Naive thymus-derived CD4-positive, alpha-beta T cell (primary cell): ENCODE measurements around the gene LMAN2L. TPM values are rescaled to one million over a fixed set of nuclear protein-coding genes. Genes with fewer than 3 reads are reported as not detected.

Experiments
- ATAC-seq: fragments of 150-1000 bp; cut with Tn5 transposase; 2 replicates; pipeline ENCODE4 v1.10.0; 2021; ENCODE audit warnings: mild to moderate bottlenecking, moderate library complexity
- CTCF ChIA-PET: fragments of 350-600 bp; sonication (Branson Sonifier 250); formaldehyde crosslinking; loops from one replicate; lab custom pipeline; 2021; ENCODE audit warnings: antibody characterized with exemption; lab: Charles Lee
- POLR2A ChIA-PET: fragments of 350-600 bp; sonication (Branson Sonifier 250); formaldehyde crosslinking; loops from one replicate; lab custom pipeline; 2021; ENCODE audit warnings: antibody characterized with exemption, inconsistent platforms; lab: Charles Lee
- DNase-seq, 9 donors: peaks; one replicate each; pipeline versions ENCODE4 v3.0.0 to v3.0.0-alpha.2; 2020 to 2022; ENCODE audit warnings: mixed read lengths in 1 of 9
- H3K27ac ChIP-seq: one replicate; pipeline ENCODE4 v1.7.0; 2013; ENCODE audit warnings: mild to moderate bottlenecking, low read depth, low read length, moderate library complexity
- H3K27me3 ChIP-seq, 2 donors: one replicate each; pipeline ENCODE4 v1.7.0; 2013; ENCODE audit warnings: low read length in 2 of 2, mild to moderate bottlenecking in 2 of 2, moderate library complexity in 2 of 2; ENCODE audit not compliant: control insufficient read depth in 2 of 2, insufficient read depth in 2 of 2
- H3K36me3 ChIP-seq, 3 experiments: 1 replicate in 2 of 3; 2 replicates in 1 of 3; pipeline ENCODE4 v1.7.0; 2013; ENCODE audit warnings: low read length in 3 of 3, mild to moderate bottlenecking in 3 of 3, moderate library complexity in 1 of 3; ENCODE audit not compliant: insufficient read depth in 3 of 3, control insufficient read depth in 2 of 3
- H3K4me1 ChIP-seq, 2 donors: one replicate each; pipeline ENCODE4 v1.7.0; 2013; ENCODE audit warnings: low read length in 2 of 2, mild to moderate bottlenecking in 2 of 2, moderate library complexity in 1 of 2; ENCODE audit not compliant: control insufficient read depth in 2 of 2, insufficient read depth in 2 of 2
- H3K4me3 ChIP-seq: 2 replicates; pipeline ENCODE4 v1.7.0; 2013; ENCODE audit warnings: mild to moderate bottlenecking, low read length
- H3K9me3 ChIP-seq, 3 experiments: 1 replicate in 2 of 3; 2 replicates in 1 of 3; pipeline ENCODE4 v1.7.0; 2013; ENCODE audit warnings: low read length in 3 of 3; ENCODE audit not compliant: control insufficient read depth in 2 of 3
- H3K27ac Mint-ChIP-seq, 9 donors: one replicate each; pipeline ENCODE4 v1.8.0; 2020 to 2022; ENCODE audit warnings: mixed read lengths in 9 of 9, mild to moderate bottlenecking in 8 of 9, moderate library complexity in 5 of 9, inconsistent platforms in 2 of 9
- H3K27me3 Mint-ChIP-seq, 5 donors: one replicate each; pipeline ENCODE4 v1.8.0; 2021 to 2022; ENCODE audit warnings: mixed read lengths in 5 of 5, mild to moderate bottlenecking in 1 of 5
- H3K36me3 Mint-ChIP-seq, 5 donors: one replicate each; pipeline ENCODE4 v1.8.0; 2020 to 2022; ENCODE audit warnings: mixed read lengths in 5 of 5, mild to moderate bottlenecking in 3 of 5, inconsistent platforms in 1 of 5
- H3K4me1 Mint-ChIP-seq, 7 donors: one replicate each; pipeline ENCODE4 v1.8.0; 2020 to 2022; ENCODE audit warnings: mixed read lengths in 7 of 7, mild to moderate bottlenecking in 3 of 7, inconsistent platforms in 1 of 7
- H3K4me3 Mint-ChIP-seq, 10 donors: one replicate each; pipeline ENCODE4 v1.8.0; 2020 to 2022; ENCODE audit warnings: mild to moderate bottlenecking in 10 of 10, mixed read lengths in 10 of 10, moderate library complexity in 6 of 10, inconsistent platforms in 2 of 10
- H3K9me3 Mint-ChIP-seq, 11 donors: one replicate each; pipeline ENCODE4 v1.8.0; 2020 to 2022; ENCODE audit warnings: mixed read lengths in 11 of 11, mild to moderate bottlenecking in 4 of 11, inconsistent platforms in 1 of 11, moderate library complexity in 1 of 11
- intact Hi-C, 2 donors: fragments of 100-400 bp; cut with micrococcal nuclease; formaldehyde crosslinking; loops; one replicate each; pipeline ENCODE4 v1.15.1; 2023
- polyA plus RNA-seq, 2 donors: library from polyadenylated mRNA; unstranded; fragments of 300-500 nt; fragmentation: Illumina TruSeq; gene quantifications; one replicate each; pipeline ENCODE4 v1.2.3, GENCODE V29; 2021
- total RNA-seq, 6 experiments: library from RNA in 5 of 6; stranded (reverse) in 5 of 6; gene quantifications; 1 replicate in 5 of 6; 2 replicates in 1 of 6; pipeline ENCODE4 v1.2.3 and lab custom pipeline; 2021 to 2026

The LMAN2L gene
- total and polyA plus RNA-seq, 7 experiments from 2014 or later = 5.0 to 28.4 (median 10.2) TPM

GRCh38 chr2:96757477-96757860, 17.6 kb upstream of the LMAN2L start:
- Histone ChIP-seq H3K27me3 (no peaks in the 10 kb centered on the region), H3K4me1 (peaks cover 25 to 31% of the 10 kb centered on the region in 2 donors), H3K27ac (no peak overlapping the region), H3K36me3 (no peaks in the 10 kb centered on the region), H3K9me3 (no peaks in the 10 kb centered on the region), H3K4me3 (no peak overlapping the region)
- ChIA-PET CTCF (interaction anchor here (0.6 kb wide), 1 partner anchor 210 kb away, joined by 3 read pairs; no protein-coding TSS in a partner anchor), POLR2A (no interaction called here)
- H3K4me1 Mint-ChIP-seq = peaks cover 23 to 34% (median 26%) of the 10 kb centered on the region in 7 donors
- peaks cover 0 to 2% (median 0%) of the 10 kb centered on the region in 5 donors for H3K36me3 Mint-ChIP-seq
- ATAC-seq (no peak), DNase-seq (no peak)
- intact Hi-C loops = no loop called here
- H3K27me3 Mint-ChIP-seq = peaks cover 0 to 4% (median 0%) of the 10 kb centered on the region in 5 donors
- H3K9me3 Mint-ChIP-seq = no peaks in the 10 kb centered on the region
- H3K27ac Mint-ChIP-seq = peak overlapping the region in 1 of 9 donors; percentile 23
- H3K4me3 Mint-ChIP-seq = no peak overlapping the region

GRCh38 chr2:96756788-96757476, 17.1 kb upstream of the LMAN2L start:
- CTCF ChIA-PET = interaction anchor here (0.6 kb wide), 1 partner anchor 210 kb away, joined by 3 read pairs; no protein-coding TSS in a partner anchor
- intact Hi-C loops = no loop called here
- peak overlapping the region in 2 of 9 donors; percentile 23 to 38 for H3K27ac Mint-ChIP-seq

DNA sequence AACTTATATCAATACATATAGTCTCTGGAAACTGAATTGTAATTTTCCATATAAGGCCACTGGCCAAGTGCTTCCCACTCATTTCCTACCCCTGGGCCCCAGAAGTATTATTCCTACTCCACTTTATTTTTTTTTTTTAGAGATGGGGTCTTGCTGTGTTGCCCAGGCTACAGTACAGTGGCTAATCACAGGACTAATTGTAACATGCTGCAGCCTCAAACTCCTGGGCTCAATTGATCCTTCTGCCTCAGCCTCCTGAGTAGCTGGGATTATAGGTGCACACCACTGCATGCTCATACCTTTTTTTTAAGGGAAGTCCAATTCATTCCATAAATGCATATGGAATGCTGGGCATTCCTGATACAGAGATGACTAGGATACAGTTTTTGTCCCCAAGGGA, 14.5 kb upstream of the LMAN2L start:
- H3K27ac Mint-ChIP-seq = no peak overlapping the region
- peaks cover 0 to 6% of the 10 kb centered on the region in 2 donors for H3K4me1 ChIP-seq
- H3K27me3 ChIP-seq = no peaks in the 10 kb centered on the region
- no peaks in the 10 kb centered on the region for H3K9me3 Mint-ChIP-seq
- peaks cover 1 to 8% (median 6%) of the 10 kb centered on the region in 7 donors for H3K4me1 Mint-ChIP-seq
- no peaks in the 10 kb centered on the region for H3K36me3 ChIP-seq
- ChIA-PET POLR2A (no interaction called here), CTCF (no interaction called here)
- no peak for DNase-seq
- peaks cover 0 to 20% (median 0%) of the 10 kb centered on the region in 5 donors for H3K27me3 Mint-ChIP-seq
- H3K27ac ChIP-seq = no peak overlapping the region
- H3K4me3 ChIP-seq = no peak overlapping the region
- H3K4me3 Mint-ChIP-seq = no peak overlapping the region
- no peaks in the 10 kb centered on the region for H3K9me3 ChIP-seq
- intact Hi-C loops = no loop called here
- no peak for ATAC-seq
- no peaks in the 10 kb centered on the region for H3K36me3 Mint-ChIP-seq

More at GRCh38 chr2:96756788-96757476, 17.1 kb upstream of the LMAN2L start:
- DNase-seq (no peak), ATAC-seq (no peak)
- no peaks in the 10 kb centered on the region for H3K36me3 ChIP-seq
- peaks cover 0 to 4% (median 0%) of the 10 kb centered on the region in 5 donors for H3K27me3 Mint-ChIP-seq
- H3K9me3 ChIP-seq = no peaks in the 10 kb centered on the region
- no peak overlapping the region for H3K4me3 Mint-ChIP-seq
- POLR2A ChIA-PET = interaction anchor here (0.6 kb wide), 1 partner anchor 118 kb away, joined by 3 read pairs; no protein-coding TSS in a partner anchor
- peaks cover 20 to 25% of the 10 kb centered on the region in 2 donors for H3K4me1 ChIP-seq
- H3K9me3 Mint-ChIP-seq = no peaks in the 10 kb centered on the region
- no peak overlapping the region for H3K27ac ChIP-seq
- H3K4me1 Mint-ChIP-seq = peaks cover 17 to 29% (median 21%) of the 10 kb centered on the region in 7 donors
- no peaks in the 10 kb centered on the region for H3K36me3 Mint-ChIP-seq
- H3K27me3 ChIP-seq = no peaks in the 10 kb centered on the region
- H3K4me3 ChIP-seq = no peak overlapping the region

DNA sequence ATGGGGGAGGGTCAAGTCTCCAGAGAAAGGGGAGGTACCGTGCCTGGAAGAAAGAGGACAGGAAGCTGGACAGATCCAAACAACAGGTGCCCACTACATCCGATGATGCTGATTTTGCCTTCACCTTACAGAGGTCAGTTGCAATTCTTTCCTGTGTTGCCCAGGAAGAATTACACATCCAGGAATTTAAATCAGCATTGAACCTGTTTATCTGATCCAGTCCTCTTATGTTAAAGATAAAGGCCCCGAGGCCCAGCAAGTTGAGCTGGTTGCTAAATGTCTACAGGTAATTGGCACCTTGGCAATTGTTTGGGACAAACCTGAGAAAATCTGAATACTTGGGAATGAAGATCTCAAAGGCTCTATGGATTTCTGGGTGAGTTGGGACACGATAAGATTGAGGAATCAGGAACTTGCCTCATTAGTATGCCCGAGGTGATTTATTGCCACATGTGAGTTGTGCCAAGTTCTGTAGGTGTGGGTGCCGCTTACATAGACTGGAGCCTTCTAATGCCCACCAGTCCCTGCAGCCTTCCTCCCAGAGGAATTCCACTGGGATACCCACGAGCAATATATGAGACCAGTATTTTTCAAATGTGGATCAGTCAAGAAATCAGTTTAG, 13.9 kb upstream of the LMAN2L start:
- H3K36me3 ChIP-seq = no peaks in the 10 kb centered on the region
- Mint-ChIP-seq H3K27me3 (peaks cover 0 to 20% (median 0%) of the 10 kb centered on the region in 5 donors), H3K4me3 (no peak overlapping the region), H3K36me3 (no peaks in the 10 kb centered on the region), H3K9me3 (no peaks in the 10 kb centered on the region), H3K27ac (no peak overlapping the region), H3K4me1 (peaks cover 0 to 2% (median under 1%) of the 10 kb centered on the region in 7 donors)
- H3K27me3 ChIP-seq = no peaks in the 10 kb centered on the region
- no peak overlapping the region for H3K27ac ChIP-seq
- ChIA-PET POLR2A (no interaction called here), CTCF (interaction anchor here (0.7 kb wide), 1 partner anchor 13 kb away, joined by 3 read pairs; no protein-coding TSS in a partner anchor)
- no peak overlapping the region for H3K4me3 ChIP-seq
- no peaks in the 10 kb centered on the region for H3K9me3 ChIP-seq
- H3K4me1 ChIP-seq = peaks cover 0 to under 1% of the 10 kb centered on the region in 2 donors
- ATAC-seq (no peak), DNase-seq (no peak)
- intact Hi-C loops = no loop called here

GRCh38 chr2:96751800-96752199, 11.9 kb upstream of the LMAN2L start:
- H3K9me3 ChIP-seq = no peaks in the 10 kb centered on the region
- Mint-ChIP-seq H3K27ac (no peak overlapping the region), H3K27me3 (peaks cover 0 to 26% (median 0%) of the 10 kb centered on the region in 5 donors), H3K36me3 (no peaks in the 10 kb centered on the region), H3K4me3 (no peak overlapping the region), H3K9me3 (no peaks in the 10 kb centered on the region), H3K4me1 (peaks cover 0 to 3% (median 0%) of the 10 kb centered on the region in 7 donors)
- H3K27me3 ChIP-seq = no peaks in the 10 kb centered on the region
- no peaks in the 10 kb centered on the region for H3K36me3 ChIP-seq
- no peak overlapping the region for H3K4me3 ChIP-seq
- POLR2A ChIA-PET = interaction anchor here (0.6 kb wide), 1 partner anchor 415 kb away, joined by 4 read pairs; no protein-coding TSS in a partner anchor
- intact Hi-C loops = no loop called here
- H3K4me1 ChIP-seq = no peaks in the 10 kb centered on the region
- H3K27ac ChIP-seq = no peak overlapping the region
- DNase-seq = no peak
- CTCF ChIA-PET = interaction anchor here (1.8 kb wide), 1 partner anchor 11 kb away, joined by 5 read pairs; no protein-coding TSS in a partner anchor
- no peak for ATAC-seq

DNA sequence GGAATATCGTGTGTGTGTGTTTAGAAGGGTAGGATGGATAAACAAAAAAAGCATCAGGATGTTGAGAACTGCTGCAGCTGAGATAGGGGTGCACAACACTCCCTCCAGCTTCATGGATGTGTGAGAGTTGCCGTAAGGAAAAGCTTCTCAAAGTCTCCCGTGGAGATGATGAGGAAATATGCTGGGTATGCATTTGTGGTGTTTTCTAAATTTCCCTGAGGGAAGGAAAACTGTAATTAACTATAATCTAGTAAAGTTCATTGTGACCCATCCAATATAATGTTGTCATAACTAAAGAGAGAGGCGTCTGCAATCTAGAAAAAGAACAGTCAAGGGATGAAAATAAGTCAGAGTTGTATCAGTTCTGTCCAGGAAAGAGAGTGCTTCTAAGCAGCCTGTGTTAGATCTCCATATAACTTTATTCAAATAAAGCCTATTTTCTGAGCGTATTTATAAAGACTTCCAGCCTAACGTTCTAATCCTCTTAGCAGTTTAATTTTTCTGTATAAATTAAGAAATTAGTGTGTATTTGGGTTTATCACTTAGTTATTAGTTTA, 7.3 kb upstream of the LMAN2L start:
- CTCF ChIA-PET = no interaction called here
- no peaks in the 10 kb centered on the region for H3K36me3 ChIP-seq
- intact Hi-C loops = no loop called here
- no peaks in the 10 kb centered on the region for H3K4me1 ChIP-seq
- no peak overlapping the region for H3K27ac ChIP-seq
- Mint-ChIP-seq H3K36me3 (no peaks in the 10 kb centered on the region), H3K4me1 (peaks cover 0 to 4% (median 0%) of the 10 kb centered on the region in 7 donors), H3K4me3 (no peak overlapping the region), H3K27ac (no peak overlapping the region), H3K9me3 (no peaks in the 10 kb centered on the region), H3K27me3 (peaks cover 0 to 25% (median 0%) of the 10 kb centered on the region in 5 donors)
- ATAC-seq (no peak), DNase-seq (no peak)
- H3K9me3 ChIP-seq = no peaks in the 10 kb centered on the region
- no peaks in the 10 kb centered on the region for H3K27me3 ChIP-seq
- H3K4me3 ChIP-seq = no peak overlapping the region
- POLR2A ChIA-PET = no interaction called here
